GM12872 (cell line): ENCODE results near the gene TTYH2.

Source experiments
- TF ChIP-seq, protein P1 (sequence below): IDR thresholded peaks from 3 replicates; pipeline ENCODE4 v1.5.1; 2011; ENCODE audit warnings: low read depth, mild to moderate bottlenecking, low read length, moderate library complexity; ENCODE audit not compliant: insufficient read depth

TTYH2 gene

GRCh38 chr17:74176546-74177001, 36.8 kb upstream of the TTYH2 start:
- TF ChIP-seq, protein P1, sequence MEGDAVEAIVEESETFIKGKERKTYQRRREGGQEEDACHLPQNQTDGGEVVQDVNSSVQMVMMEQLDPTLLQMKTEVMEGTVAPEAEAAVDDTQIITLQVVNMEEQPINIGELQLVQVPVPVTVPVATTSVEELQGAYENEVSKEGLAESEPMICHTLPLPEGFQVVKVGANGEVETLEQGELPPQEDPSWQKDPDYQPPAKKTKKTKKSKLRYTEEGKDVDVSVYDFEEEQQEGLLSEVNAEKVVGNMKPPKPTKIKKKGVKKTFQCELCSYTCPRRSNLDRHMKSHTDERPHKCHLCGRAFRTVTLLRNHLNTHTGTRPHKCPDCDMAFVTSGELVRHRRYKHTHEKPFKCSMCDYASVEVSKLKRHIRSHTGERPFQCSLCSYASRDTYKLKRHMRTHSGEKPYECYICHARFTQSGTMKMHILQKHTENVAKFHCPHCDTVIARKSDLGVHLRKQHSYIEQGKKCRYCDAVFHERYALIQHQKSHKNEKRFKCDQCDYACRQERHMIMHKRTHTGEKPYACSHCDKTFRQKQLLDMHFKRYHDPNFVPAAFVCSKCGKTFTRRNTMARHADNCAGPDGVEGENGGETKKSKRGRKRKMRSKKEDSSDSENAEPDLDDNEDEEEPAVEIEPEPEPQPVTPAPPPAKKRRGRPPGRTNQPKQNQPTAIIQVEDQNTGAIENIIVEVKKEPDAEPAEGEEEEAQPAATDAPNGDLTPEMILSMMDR: peak; percentile 84

DNA sequence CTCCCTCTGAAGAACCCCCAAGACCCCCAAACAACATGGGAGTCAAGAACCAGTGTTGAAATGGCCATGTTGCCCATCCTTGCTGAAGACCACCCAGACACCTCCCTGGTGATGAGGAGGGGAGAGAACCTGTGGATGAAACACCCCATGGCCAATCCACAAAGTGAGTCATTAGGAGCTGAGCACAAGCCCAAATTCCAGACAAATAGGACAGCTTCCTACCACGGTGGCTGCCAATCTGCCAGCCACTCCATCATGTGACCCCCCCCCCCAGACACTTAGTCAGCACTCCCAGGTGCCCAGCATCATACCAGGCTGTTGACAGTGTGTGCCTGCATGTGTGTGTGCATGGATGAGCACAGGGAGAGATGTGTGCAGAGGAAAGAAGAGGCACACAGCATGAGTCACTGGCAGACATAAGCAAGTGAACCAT, 36.3 kb upstream of the TTYH2 start:
- TF ChIP-seq, protein P1: no peak

- TF ChIP-seq, protein P1: no peak
Measured at GRCh38 chr17:74179576-74179975, 33.8 kb upstream of the TTYH2 start.

DNA sequence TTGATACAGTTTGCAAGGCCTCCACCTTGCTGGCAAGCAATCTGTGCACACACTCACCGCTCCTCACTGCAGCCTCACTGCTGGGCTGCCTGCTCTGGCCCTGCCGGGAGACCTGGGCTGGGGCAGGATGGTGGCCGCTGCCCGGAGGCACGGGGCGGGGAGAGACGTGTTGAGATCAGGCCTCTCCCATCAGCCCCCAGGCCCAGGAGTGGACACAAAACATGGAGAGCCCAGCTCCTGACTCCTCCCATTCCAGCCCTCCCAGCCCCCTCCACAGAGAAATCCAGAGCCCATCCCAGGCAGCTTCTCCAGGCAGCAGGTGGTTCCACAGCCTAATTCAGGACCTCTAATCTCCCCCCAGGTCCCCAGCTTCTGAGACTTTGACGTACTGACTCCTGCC, 33.0 kb upstream of the TTYH2 start:
- TF ChIP-seq, protein P1: no peak

DNA sequence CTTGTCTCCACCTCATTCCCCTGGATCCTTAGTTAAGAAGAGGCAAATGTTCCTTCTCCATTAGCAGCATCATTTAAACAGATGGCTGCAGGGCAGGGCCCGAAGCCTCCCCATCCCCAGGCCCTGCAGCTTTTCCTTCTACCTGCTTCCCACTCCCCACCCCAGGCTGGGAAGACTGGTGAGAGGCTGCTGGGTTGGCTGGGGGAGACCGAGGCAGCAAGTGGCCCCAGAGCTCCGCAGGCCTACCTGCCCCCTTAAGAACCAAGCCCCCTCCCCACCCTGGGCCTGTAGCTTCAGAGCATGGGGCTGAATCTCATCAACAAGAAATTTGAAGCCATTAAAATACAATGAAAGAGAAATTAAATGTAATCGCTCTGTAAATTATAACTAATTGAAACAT, 32.0 kb upstream of the TTYH2 start:
- TF ChIP-seq, protein P1: no peak

DNA sequence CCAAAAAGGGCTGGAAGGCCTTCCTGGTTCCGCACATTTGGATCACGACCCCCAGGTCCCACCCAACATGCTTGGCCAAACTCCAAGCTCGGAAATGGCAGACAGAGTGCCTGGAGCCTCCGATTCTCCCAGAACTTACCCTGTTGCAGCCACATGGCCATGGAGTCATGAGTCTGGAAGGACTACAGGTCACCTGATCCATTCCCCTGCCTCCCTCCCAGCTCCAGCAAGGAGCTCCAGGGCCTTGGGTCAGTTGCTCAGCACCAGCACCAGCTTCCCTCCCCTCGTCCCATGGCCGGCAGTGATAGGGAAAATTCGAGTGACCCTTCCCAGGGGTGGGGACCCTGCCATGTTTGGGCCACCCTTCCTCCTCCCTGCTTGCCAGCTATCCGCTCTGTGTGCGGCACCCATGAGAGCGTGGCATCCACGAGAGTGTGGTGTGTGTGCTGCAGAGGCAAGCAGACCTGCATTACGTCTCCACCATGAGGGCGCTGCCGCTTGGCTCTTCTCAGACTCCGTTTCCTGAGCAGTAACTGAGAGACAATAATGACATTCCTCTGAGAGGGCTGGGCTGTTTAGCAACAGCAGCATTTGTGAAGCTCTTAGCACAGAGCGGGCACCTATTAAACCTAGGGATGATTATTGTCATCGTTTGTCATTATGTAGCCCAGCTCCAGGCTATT, 31.2 kb upstream of the TTYH2 start:
- TF ChIP-seq, protein P1: no peak

DNA sequence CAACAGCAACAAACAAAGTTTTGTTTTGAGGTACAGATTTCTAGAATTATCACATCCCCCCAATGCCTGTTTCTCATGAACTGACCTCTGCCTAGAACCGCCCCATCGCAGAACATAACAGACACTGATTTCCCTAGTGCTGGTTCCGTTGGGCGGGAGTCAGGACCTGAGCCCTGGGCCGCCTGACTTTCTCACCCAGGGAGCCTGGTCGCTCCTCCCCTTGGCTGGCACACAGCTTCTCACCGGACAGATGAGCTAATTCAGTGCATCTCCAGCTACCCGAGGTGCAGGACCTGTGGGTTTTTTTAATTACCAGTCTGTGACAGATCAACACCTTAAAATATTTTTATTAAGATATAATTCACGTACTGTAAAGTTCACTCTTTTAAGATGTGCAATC, 30.0 kb upstream of the TTYH2 start:
- TF ChIP-seq, protein P1: no peak
